VCaP (cell line): ENCODE measurements around the gene LHPP.
A peak's percentile ranks its signal among the peaks of the same experiment; 100 is the strongest.

Experiments
- H3K27ac ChIP-seq: fragments of 450-650 bp; 2 replicates; pipeline ENCODE4 v1.5.1; 2017
- CTCF ChIP-seq: fragments of 450-650 bp; conservative IDR thresholded peaks from 2 replicates; pipeline ENCODE4 v1.5.1; 2017; ENCODE audit warnings: mild to moderate bottlenecking, moderate library complexity

Gene LHPP

GRCh38 chr10:124518366-124518765 is 56.7 kb downstream of the LHPP start:
- no peak for TF ChIP-seq CTCF

GRCh38 chr10:124520558-124521428 is 59.2 kb downstream of the LHPP start:
- no peak for TF ChIP-seq CTCF
- no peak overlapping the region for H3K27ac ChIP-seq

More at GRCh38 chr10:124518366-124518765, 56.7 kb downstream of the LHPP start:
- H3K27ac ChIP-seq: no peak overlapping the region

GRCh38 chr10:124521429-124521871 is 59.8 kb downstream of the LHPP start:
- no peak for TF ChIP-seq CTCF
- H3K27ac ChIP-seq: no peak overlapping the region

- no peak overlapping the region for H3K27ac ChIP-seq
- TF ChIP-seq CTCF: no peak
These were observed 60.7 kb downstream of the LHPP start for GRCh38 chr10:124522131-124522932.

GRCh38 chr10:124522933-124523871 is 61.6 kb downstream of the LHPP start:
- H3K27ac ChIP-seq: peak overlapping the region; percentile 25; the same call in 1 of the 2 replicates
- TF ChIP-seq CTCF: no peak

- H3K27ac ChIP-seq: peak overlapping the region; percentile 25; the same call in 1 of the 2 replicates
- no peak for TF ChIP-seq CTCF
These were observed 62.3 kb downstream of the LHPP start for GRCh38 chr10:124523901-124524300.
